Adrenal gland (tissue), 12 donors: ENCODE data around the gene IQSEC1. TPM values are rescaled to one million over a fixed set of nuclear protein-coding genes. Genes with fewer than 3 reads are reported as not detected.

Experiments
- DNase-seq, 7 donors: peaks; one replicate each; pipeline ENCODE4 v3.0.0-alpha.2; 2019 to 2020
- H3K27ac ChIP-seq, 5 donors: fragments of 200-600 bp; sonication (generic) in 4 of 5; 1 replicate in 3 of 5; 2 replicates in 2 of 5; pipeline versions ENCODE4 v1.5.1 to v1.8.0; 2016 to 2020; ENCODE audit warnings: mild to moderate bottlenecking in 1 of 5
- H3K27me3 ChIP-seq: fragments of 200-600 bp; 2 replicates; pipeline ENCODE4 v1.8.0; 2021
- H3K36me3 ChIP-seq, 2 donors: fragments of 200-600 bp; replicated peaks in 1 of 2; 1 replicate in 1 of 2; 2 replicates in 1 of 2; pipeline versions ENCODE4 v1.5.1 to v1.8.0; 2018 to 2022
- H3K4me1 ChIP-seq, 2 donors: fragments of 200-600 bp; replicated peaks in 1 of 2; 1 replicate in 1 of 2; 2 replicates in 1 of 2; pipeline versions ENCODE4 v1.5.1 to v1.8.0; 2018 to 2021
- H3K4me3 ChIP-seq, 4 donors: fragments of 200-600 bp; sonication (generic) in 3 of 4; one replicate each; pipeline ENCODE4 v1.5.1; 2016 to 2018
- H3K9me3 ChIP-seq, 3 donors: fragments of 200-600 bp; sonication (generic) in 1 of 3; replicated peaks in 1 of 3; 1 replicate in 2 of 3; 2 replicates in 1 of 3; pipeline versions ENCODE4 v1.5.1 to v1.8.0; 2016 to 2021
- CTCF ChIP-seq, 6 experiments: fragments of 450-650 bp in 4 of 6; fragments of 200-600 bp in 2 of 6; sonication (generic) in 1 of 6; IDR thresholded peaks; 1 replicate in 5 of 6; 2 replicates in 1 of 6; pipeline versions ENCODE4 v1.5.1 to v1.8.0; 2016 to 2021; ENCODE audit warnings: antibody characterized with exemption in 6 of 6, mild to moderate bottlenecking in 2 of 6, moderate library complexity in 1 of 6
- POLR2A ChIP-seq, 2 donors: fragments of 450-650 bp; IDR thresholded peaks; one replicate each; pipeline ENCODE4 v1.6.1; 2017; ENCODE audit warnings: antibody characterized with exemption in 2 of 2, mild to moderate bottlenecking in 2 of 2, moderate library complexity in 1 of 2
- WGBS, 4 donors: extraction: QIAGEN DNeasy Blood & Tissue Kit in 2 of 4; methylation state at CpG; one replicate each; pipeline versions ENCODE4 v1.1.5 to v1.1.7; 2013 to 2017; 5-methylcytosine and 5-hydroxymethylcytosine counted together
- intact Hi-C, 2 donors: fragments of 100-400 bp; cut with DNase I; formaldehyde crosslinking; loops; one replicate each; pipeline versions ENCODE4 v1.14.1 to v1.15.0; 2022 to 2023
- polyA plus RNA-seq, 3 donors: library from polyadenylated mRNA; stranded (reverse); fragments of 200-250 nt in 2 of 3; fragments of 350-450 nt in 1 of 3; fragmentation: Illumina TruSeq in 1 of 3; extraction: RNeasy Lipid Tissue Mini Kit (QIAGEN cat#74804) in 1 of 3; gene quantifications; one replicate each; pipeline ENCODE4 v1.2.3, GENCODE V29; 2013 to 2014
- total RNA-seq, 9 donors: library from RNA; depleted of rRNA in 4 of 9; stranded (reverse); fragments of >200 nt in 4 of 9; fragments of 120-200 nt in 1 of 9; fragmentation: NEBNext Ultra II Directional in 1 of 9; extraction: Animal tissue kit (Norgen Biotek cat#: 25700) in 1 of 9; gene quantifications; one replicate each; pipeline versions ENCODE4 v1.1.0 to v1.2.4, GENCODE V29; 2013 to 2023
- donor health status: healthy with polysubstance abuse.
- donor health status: Bipolar disorder and iron deficiency.
- donor health status: DM: yes; HTN: yes; CAD: no.
- donor health status: DM: no; HTN: no; CAD: no.
- donor health status: DM: no; HTN: no; CAD: no.
- donor health status: DM: yes; HTN: yes; CAD: no.

The IQSEC1 gene
- total and polyA plus RNA-seq, 12 donors = 24.4 to 133 (median 94.2) TPM

GRCh38 chr3:12903881-12904280 lies 169.3 kb downstream of the IQSEC1 start:
- TF ChIP-seq POLR2A (IDR thresholded peaks at IDR 0.05) (no peak), CTCF (IDR thresholded peaks at IDR 0.05) (no peak)
- no peak overlapping the region for H3K4me3 ChIP-seq
- H3K27me3 ChIP-seq = no peaks in the 10 kb centered on the region
- H3K9me3 ChIP-seq = no peaks in the 10 kb centered on the region
- intact Hi-C loops = no loop called here
- 89 to 94% (median 90%) methylated on average over 3 to 7 of the region's 7 CpGs for WGBS, 4 donors
- H3K27ac ChIP-seq = no peak overlapping the region
- peaks cover 0 to 88% of the 10 kb centered on the region in 2 donors for H3K36me3 ChIP-seq
- no peaks in the 10 kb centered on the region for H3K4me1 ChIP-seq
- DNase-seq = no peak

- no peak overlapping the region for H3K27ac ChIP-seq
- TF ChIP-seq CTCF (IDR thresholded peaks at IDR 0.05) (no peak), POLR2A (IDR thresholded peaks at IDR 0.05) (no peak)
- no peaks in the 10 kb centered on the region for H3K9me3 ChIP-seq
- H3K27me3 ChIP-seq = no peaks in the 10 kb centered on the region
- intact Hi-C loops = no loop called here
- no peaks in the 10 kb centered on the region for H3K4me1 ChIP-seq
- peaks cover 0 to 87% of the 10 kb centered on the region in 2 donors for H3K36me3 ChIP-seq
- H3K4me3 ChIP-seq = no peak overlapping the region
- no peak for DNase-seq
- WGBS, 4 donors = 76 to 85% (median 81%) methylated on average over 10 to 20 of the region's 20 CpGs
These were observed 170.0 kb downstream of the IQSEC1 start for GRCh38 chr3:12903000-12903800.

- WGBS, 4 donors = 80 to 90% (median 86%) methylated on average over 24 of the region's 24 CpGs
- H3K9me3 ChIP-seq = no peaks in the 10 kb centered on the region
- DNase-seq = no peak
- no peak overlapping the region for H3K4me3 ChIP-seq
- TF ChIP-seq CTCF (IDR thresholded peaks at IDR 0.05) = no peak
- no peak for TF ChIP-seq POLR2A (IDR thresholded peaks at IDR 0.05)
- H3K36me3 ChIP-seq = peaks cover 0 to 83% of the 10 kb centered on the region in 2 donors
- no peaks in the 10 kb centered on the region for H3K4me1 ChIP-seq
- H3K27ac ChIP-seq = no peak overlapping the region
- H3K27me3 ChIP-seq = no peaks in the 10 kb centered on the region
- intact Hi-C loops = no loop called here
These were observed 170.8 kb downstream of the IQSEC1 start for GRCh38 chr3:12902181-12902999.

- TF ChIP-seq CTCF (IDR thresholded peaks at IDR 0.05) (no peak), POLR2A (IDR thresholded peaks at IDR 0.05) (no peak)
- no peak overlapping the region for H3K4me3 ChIP-seq
- peaks cover 0 to 78% of the 10 kb centered on the region in 2 donors for H3K36me3 ChIP-seq
- intact Hi-C loops = no loop called here
- no peaks in the 10 kb centered on the region for H3K4me1 ChIP-seq
- 74 to 82% (median 81%) methylated on average over 6 of the region's 6 CpGs for WGBS, 4 donors
- DNase-seq = no peak
- H3K27me3 ChIP-seq = no peaks in the 10 kb centered on the region
- H3K27ac ChIP-seq = no peak overlapping the region
- no peaks in the 10 kb centered on the region for H3K9me3 ChIP-seq
These were observed 171.6 kb downstream of the IQSEC1 start for GRCh38 chr3:12901623-12902045.
